Measurements from ENCODE around the gene HSBP1L1. TPM values are rescaled to one million over a fixed set of nuclear protein-coding genes. Genes with fewer than 3 reads are reported as not detected.
"Not testable (repeated sequence)": the region's sequence is repeated elsewhere in the genome, so short reads cannot be mapped to it uniquely, and the experiment has no call there.

Gene HSBP1L1
- total RNA-seq, 2 experiments from 2014 or later = 1.1 to 5.0 TPM

GRCh38 chr18:79983253-79983652 lies 18.8 kb downstream of the HSBP1L1 start:
- Mint-ChIP-seq H3K27me3 (no peaks in the 10 kb centered on the region), H3K4me3 (peak overlapping the region; percentile 56), H3K27ac (peak overlapping the region; percentile 82), H3K4me1 (peaks cover 71% of the 10 kb centered on the region), H3K9me3 (ENCODE audit: low read depth) (no peaks in the 10 kb centered on the region), H3K36me3 (peaks cover 44% of the 10 kb centered on the region)
- DNase-seq (no peak), ATAC-seq (no peak)
- CTCF ChIA-PET = interaction anchor here (0.8 to 7.2 kb wide), 7 partner anchors 15 to 172 kb away, joined by 3 to 47 read pairs (median 5); partner anchors contain the start of genes HSBP1L1, RBFA and SLC66A2

GRCh38 chr18:79983793-79984192 lies 19.4 kb downstream of the HSBP1L1 start:
- H3K27me3 Mint-ChIP-seq = no peaks in the 10 kb centered on the region
- peaks cover 44% of the 10 kb centered on the region for H3K36me3 Mint-ChIP-seq
- peaks cover 71% of the 10 kb centered on the region for H3K4me1 Mint-ChIP-seq
- peak overlapping the region; percentile 82 for H3K27ac Mint-ChIP-seq
- H3K4me3 Mint-ChIP-seq = peak overlapping the region; percentile 63
- H3K9me3 Mint-ChIP-seq (ENCODE audit: low read depth) = no peaks in the 10 kb centered on the region
- DNase-seq = peak; percentile 74
- peak; percentile 12 for ATAC-seq
- CTCF ChIA-PET = interaction anchor here (1.5 to 7.2 kb wide), 5 partner anchors 16 to 172 kb away, joined by 5 to 47 read pairs (median 6); partner anchors contain the start of genes HSBP1L1, RBFA and SLC66A2

GRCh38 chr18:79985172-79985571 lies 20.7 kb downstream of the HSBP1L1 start:
- Mint-ChIP-seq H3K36me3 (peaks cover 37% of the 10 kb centered on the region), H3K4me3 (no peak overlapping the region), H3K27ac (no peak overlapping the region), H3K9me3 (ENCODE audit: low read depth) (no peaks in the 10 kb centered on the region), H3K4me1 (peaks cover 67% of the 10 kb centered on the region), H3K27me3 (no peaks in the 10 kb centered on the region)
- DNase-seq = no peak
- ATAC-seq = no peak
- CTCF ChIA-PET = interaction anchor here (0.7 to 7.2 kb wide), 3 partner anchors 15 to 41 kb away, joined by 3 to 47 read pairs (median 3); partner anchors contain the start of gene HSBP1L1

- peaks cover 57% of the 10 kb centered on the region for H3K4me1 Mint-ChIP-seq
- H3K4me3 Mint-ChIP-seq = peak overlapping the region; percentile 87
- no peak for DNase-seq
- H3K27ac Mint-ChIP-seq = peak overlapping the region; percentile 56
- no peak for ATAC-seq
- H3K27me3 Mint-ChIP-seq = no peaks in the 10 kb centered on the region
- CTCF ChIA-PET = interaction anchor here (1.7 to 7.2 kb wide), 3 partner anchors 10 to 164 kb away, joined by 3 to 47 read pairs (median 4); partner anchors contain the start of gene HSBP1L1
- no peaks in the 10 kb centered on the region for H3K9me3 Mint-ChIP-seq (ENCODE audit: low read depth)
- peaks cover 34% of the 10 kb centered on the region for H3K36me3 Mint-ChIP-seq
These were observed 22.3 kb downstream of the HSBP1L1 start for GRCh38 chr18:79986726-79987125.

GRCh38 chr18:79987566-79987965 lies 23.1 kb downstream of the HSBP1L1 start:
- ATAC-seq (no peak), DNase-seq (no peak)
- Mint-ChIP-seq H3K9me3 (ENCODE audit: low read depth) (no peaks in the 10 kb centered on the region), H3K36me3 (peaks cover 26% of the 10 kb centered on the region), H3K27me3 (no peaks in the 10 kb centered on the region), H3K27ac (peak overlapping the region; percentile 80), H3K4me1 (peaks cover 48% of the 10 kb centered on the region), H3K4me3 (peak overlapping the region; percentile 87)
- CTCF ChIA-PET = interaction anchor here (0.8 to 7.2 kb wide), 6 partner anchors 11 to 307 kb away, joined by 3 to 47 read pairs (median 4); partner anchors contain the start of gene HSBP1L1

- no peaks in the 10 kb centered on the region for H3K9me3 Mint-ChIP-seq (ENCODE audit: low read depth)
- no peaks in the 10 kb centered on the region for H3K27me3 Mint-ChIP-seq
- DNase-seq (peak; percentile 77), ATAC-seq (peak; percentile 79)
- peak overlapping the region; percentile 87 for H3K4me3 Mint-ChIP-seq
- H3K36me3 Mint-ChIP-seq = peaks cover 24% of the 10 kb centered on the region
- CTCF ChIA-PET = interaction anchor here (0.6 to 7.2 kb wide), 6 partner anchors 11 to 308 kb away, joined by 3 to 47 read pairs (median 4); partner anchors contain the start of gene HSBP1L1
- peak overlapping the region; percentile 80 for H3K27ac Mint-ChIP-seq
- peaks cover 43% of the 10 kb centered on the region for H3K4me1 Mint-ChIP-seq
These were observed 23.6 kb downstream of the HSBP1L1 start for GRCh38 chr18:79988071-79988450.

- peak within 1 kb of the TSS; percentile 93 for H3K27ac Mint-ChIP-seq
- ATAC-seq (peak; percentile 94), DNase-seq (peak; percentile 89)
- CTCF ChIA-PET = interaction anchor here (0.6 to 7.2 kb wide), 7 partner anchors 21 to 308 kb away, joined by 3 to 47 read pairs (median 3); partner anchors contain the start of gene HSBP1L1
- peaks cover 38% of the 10 kb centered on the region for H3K4me1 Mint-ChIP-seq
- no peaks in the 10 kb centered on the region for H3K27me3 Mint-ChIP-seq
- peak within 1 kb of the TSS; percentile 87 for H3K4me3 Mint-ChIP-seq
- H3K36me3 Mint-ChIP-seq = peaks cover 20% of the 10 kb centered on the region
- no peaks in the 10 kb centered on the region for H3K9me3 Mint-ChIP-seq (ENCODE audit: low read depth)
These were observed 24.2 kb downstream of the HSBP1L1 start, which contains the start of gene TXNL4A for GRCh38 chr18:79988451-79989194. TSS of gene TXNL4A (minus strand) at chr18:79988563. CDS start at chr18:79988392, 171 bp downstream.

GRCh38 chr18:79989195-79989497 lies 24.7 kb downstream of the HSBP1L1 start:
- CTCF ChIA-PET = interaction anchor here (0.7 to 7.2 kb wide), 5 partner anchors 22 to 309 kb away, joined by 3 to 47 read pairs (median 4); partner anchors contain the start of gene HSBP1L1
- H3K4me1 Mint-ChIP-seq = peaks cover 33% of the 10 kb centered on the region
- no peaks in the 10 kb centered on the region for H3K9me3 Mint-ChIP-seq (ENCODE audit: low read depth)
- H3K36me3 Mint-ChIP-seq = peaks cover 15% of the 10 kb centered on the region
- H3K4me3 Mint-ChIP-seq = peak overlapping the region; percentile 87
- peak overlapping the region; percentile 93 for H3K27ac Mint-ChIP-seq
- no peak for DNase-seq
- no peak for ATAC-seq
- no peaks in the 10 kb centered on the region for H3K27me3 Mint-ChIP-seq

GRCh38 chr18:79991494-79991893 lies 27.1 kb downstream of the HSBP1L1 start:
- Mint-ChIP-seq H3K27ac (no peak overlapping the region), H3K27me3 (no peaks in the 10 kb centered on the region), H3K9me3 (ENCODE audit: low read depth) (no peaks in the 10 kb centered on the region), H3K4me1 (peaks cover 14% of the 10 kb centered on the region), H3K36me3 (peaks cover 2% of the 10 kb centered on the region), H3K4me3 (no peak overlapping the region)
- CTCF ChIA-PET = no interaction called here
- DNase-seq (no peak), ATAC-seq (no peak)

GRCh38 chr18:79999701-80000100 lies 35.3 kb downstream of the HSBP1L1 start:
- H3K27ac Mint-ChIP-seq; DNase-seq; H3K27me3 Mint-ChIP-seq; H3K4me3 Mint-ChIP-seq; ATAC-seq; H3K4me1 Mint-ChIP-seq; CTCF ChIA-PET; H3K9me3 Mint-ChIP-seq (ENCODE audit: low read depth); H3K36me3 Mint-ChIP-seq: not testable (repeated sequence)

GRCh38 chr18:80000877-80001276 lies 36.4 kb downstream of the HSBP1L1 start:
- ATAC-seq (no peak), DNase-seq (no peak)
- peaks cover 10% of the 10 kb centered on the region for H3K9me3 Mint-ChIP-seq (ENCODE audit: low read depth)
- no peak overlapping the region for H3K4me3 Mint-ChIP-seq
- CTCF ChIA-PET = no interaction called here
- H3K4me1 Mint-ChIP-seq = no peaks in the 10 kb centered on the region
- no peaks in the 10 kb centered on the region for H3K27me3 Mint-ChIP-seq
- H3K27ac Mint-ChIP-seq = no peak overlapping the region
- H3K36me3 Mint-ChIP-seq = peaks cover 7% of the 10 kb centered on the region

GRCh38 chr18:80002468-80002867 lies 38.0 kb downstream of the HSBP1L1 start:
- CTCF ChIA-PET = no interaction called here
- H3K9me3 Mint-ChIP-seq (ENCODE audit: low read depth) = peaks cover 10% of the 10 kb centered on the region
- H3K4me1 Mint-ChIP-seq = no peaks in the 10 kb centered on the region
- H3K27me3 Mint-ChIP-seq = no peaks in the 10 kb centered on the region
- DNase-seq (no peak), ATAC-seq (no peak)
- peaks cover 7% of the 10 kb centered on the region for H3K36me3 Mint-ChIP-seq
- H3K4me3 Mint-ChIP-seq = no peak overlapping the region
- H3K27ac Mint-ChIP-seq = no peak overlapping the region

- ATAC-seq = no peak
- CTCF ChIA-PET = no interaction called here
- no peaks in the 10 kb centered on the region for H3K27me3 Mint-ChIP-seq
- H3K36me3 Mint-ChIP-seq = peaks cover 7% of the 10 kb centered on the region
- no peaks in the 10 kb centered on the region for H3K4me1 Mint-ChIP-seq
- DNase-seq = no peak
- H3K4me3 Mint-ChIP-seq = no peak overlapping the region
- H3K27ac Mint-ChIP-seq = no peak overlapping the region
- H3K9me3 Mint-ChIP-seq (ENCODE audit: low read depth) = peaks cover 9% of the 10 kb centered on the region
These were observed 40.3 kb downstream of the HSBP1L1 start for GRCh38 chr18:80004600-80005342.
